Breast epithelium (tissue), 4 donors: ENCODE results near the gene PPP1R36. TPM values are rescaled to one million over a fixed set of nuclear protein-coding genes. Genes with fewer than 3 reads are reported as not detected.

Experiments used
- DNase-seq, 2 donors: peaks; one replicate each; pipeline ENCODE4 v3.0.0-alpha.2; 2019; ENCODE audit warnings: low spot score in 2 of 2
- H3K27ac ChIP-seq, 2 donors: fragments of 200-600 bp; sonication (generic) in 1 of 2; one replicate each; pipeline ENCODE4 v1.5.1; 2016 to 2019; ENCODE audit warnings: mild to moderate bottlenecking in 1 of 2
- H3K27me3 ChIP-seq, 2 donors: fragments of 200-600 bp; sonication (generic) in 1 of 2; one replicate each; pipeline versions ENCODE4 v1.5.1 to v1.6.0; 2017 to 2019; ENCODE audit warnings: control low read depth in 1 of 2, mild to moderate bottlenecking in 1 of 2
- H3K36me3 ChIP-seq: fragments of 200-600 bp; one replicate; pipeline ENCODE4 v1.5.1; 2019
- H3K4me1 ChIP-seq, 2 donors: fragments of 200-600 bp; sonication (generic); one replicate each; pipeline ENCODE4 v1.5.1; 2016 to 2019; ENCODE audit warnings: control low read depth in 1 of 2
- H3K4me3 ChIP-seq, 3 donors: fragments of 200-600 bp; sonication (generic); 1 replicate in 2 of 3; 2 replicates in 1 of 3; pipeline ENCODE4 v1.5.1; 2016 to 2019; ENCODE audit warnings: mild to moderate bottlenecking in 3 of 3, moderate library complexity in 2 of 3
- H3K9me3 ChIP-seq, 2 donors: fragments of 200-600 bp; sonication (generic) in 1 of 2; one replicate each; pipeline ENCODE4 v1.5.1; 2016 to 2019; ENCODE audit warnings: control low read depth in 1 of 2
- CTCF ChIP-seq, 3 donors: fragments of 450-650 bp; IDR thresholded peaks; one replicate each; pipeline ENCODE4 v1.5.1; 2016 to 2017; ENCODE audit warnings: antibody characterized with exemption in 3 of 3, mild to moderate bottlenecking in 3 of 3, moderate library complexity in 3 of 3
- POLR2A ChIP-seq: fragments of 450-650 bp; IDR thresholded peaks from one replicate; pipeline ENCODE4 v1.6.1; 2016; ENCODE audit warnings: antibody characterized with exemption, mild to moderate bottlenecking, moderate library complexity
- POLR2AphosphoS5 ChIP-seq, 3 donors: sonication (generic); formaldehyde crosslinking; IDR thresholded peaks; one replicate each; pipeline ENCODE4 v1.6.1; 2017; ENCODE audit warnings: antibody characterized with exemption in 3 of 3
- intact Hi-C: fragments of 100-400 bp; cut with DNase I; formaldehyde crosslinking; loops from one replicate; pipeline ENCODE4 v1.15.1; 2023; ENCODE audit warnings: low total_unique reads
- total RNA-seq, 3 donors: library from RNA; depleted of rRNA; stranded (reverse); fragments of >200 nt; gene quantifications; one replicate each; pipeline ENCODE4 v1.1.0, GENCODE V29; 2016

PPP1R36 gene
- total RNA-seq, 3 donors from 2014 or later: 2.3 to 6.4 (median 3.4) TPM

- DNase-seq: no peak
- H3K36me3 ChIP-seq: no peaks in the 10 kb centered on the region
- no peaks in the 10 kb centered on the region for H3K27me3 ChIP-seq
- H3K9me3 ChIP-seq: no peaks in the 10 kb centered on the region
- intact Hi-C loops: no loop called here
- peak overlapping the region in 1 of 2 donors; percentile 98 for H3K27ac ChIP-seq
- TF ChIP-seq POLR2A: no peak
- TF ChIP-seq CTCF (IDR thresholded peaks at IDR 0.05): no peak
- TF ChIP-seq POLR2AphosphoS5 (IDR thresholded peaks at IDR 0.05): no peak
- peaks cover 0 to 16% of the 10 kb centered on the region in 2 donors for H3K4me1 ChIP-seq
- peak overlapping the region; percentile 69 to 79 (median 73) for H3K4me3 ChIP-seq
Observed at GRCh38 chr14:64506721-64507120, 43.0 kb upstream of the PPP1R36 start.

GRCh38 chr14:64507376-64508156 lies 42.2 kb upstream of the PPP1R36 start:
- intact Hi-C loops: no loop called here
- H3K4me3 ChIP-seq: no peak overlapping the region
- no peaks in the 10 kb centered on the region for H3K27me3 ChIP-seq
- peaks cover 0 to 8% of the 10 kb centered on the region in 2 donors for H3K4me1 ChIP-seq
- TF ChIP-seq CTCF (IDR thresholded peaks at IDR 0.05) (no peak), POLR2A (no peak), POLR2AphosphoS5 (IDR thresholded peaks at IDR 0.05) (no peak)
- no peak for DNase-seq
- peak overlapping the region in 1 of 2 donors; percentile 98 for H3K27ac ChIP-seq
- H3K36me3 ChIP-seq: no peaks in the 10 kb centered on the region
- H3K9me3 ChIP-seq: no peaks in the 10 kb centered on the region

GRCh38 chr14:64508215-64508776 lies 41.5 kb upstream of the PPP1R36 start:
- DNase-seq: no peak

GRCh38 chr14:64509036-64509435 lies 40.7 kb upstream of the PPP1R36 start:
- H3K27ac ChIP-seq: no peak overlapping the region
- intact Hi-C loops: no loop called here
- no peak for DNase-seq
- H3K9me3 ChIP-seq: no peaks in the 10 kb centered on the region
- no peaks in the 10 kb centered on the region for H3K27me3 ChIP-seq
- H3K4me1 ChIP-seq: peaks cover 0 to 8% of the 10 kb centered on the region in 2 donors
- no peaks in the 10 kb centered on the region for H3K36me3 ChIP-seq
- no peak for TF ChIP-seq POLR2A
- TF ChIP-seq CTCF (IDR thresholded peaks at IDR 0.05): no peak
- TF ChIP-seq POLR2AphosphoS5 (IDR thresholded peaks at IDR 0.05): no peak
- H3K4me3 ChIP-seq: no peak overlapping the region

More at GRCh38 chr14:64508215-64508776, 41.5 kb upstream of the PPP1R36 start:
- H3K27ac ChIP-seq: no peak overlapping the region
- H3K4me3 ChIP-seq: no peak overlapping the region
- peaks cover 0 to 8% of the 10 kb centered on the region in 2 donors for H3K4me1 ChIP-seq
- H3K27me3 ChIP-seq: no peaks in the 10 kb centered on the region
- intact Hi-C loops: no loop called here
- TF ChIP-seq POLR2AphosphoS5 (IDR thresholded peaks at IDR 0.05) (no peak), POLR2A (no peak), CTCF (IDR thresholded peaks at IDR 0.05) (no peak)
- no peaks in the 10 kb centered on the region for H3K36me3 ChIP-seq
- H3K9me3 ChIP-seq: no peaks in the 10 kb centered on the region
